ENCODE data around the gene GUK1.

The GUK1 gene

DNA sequence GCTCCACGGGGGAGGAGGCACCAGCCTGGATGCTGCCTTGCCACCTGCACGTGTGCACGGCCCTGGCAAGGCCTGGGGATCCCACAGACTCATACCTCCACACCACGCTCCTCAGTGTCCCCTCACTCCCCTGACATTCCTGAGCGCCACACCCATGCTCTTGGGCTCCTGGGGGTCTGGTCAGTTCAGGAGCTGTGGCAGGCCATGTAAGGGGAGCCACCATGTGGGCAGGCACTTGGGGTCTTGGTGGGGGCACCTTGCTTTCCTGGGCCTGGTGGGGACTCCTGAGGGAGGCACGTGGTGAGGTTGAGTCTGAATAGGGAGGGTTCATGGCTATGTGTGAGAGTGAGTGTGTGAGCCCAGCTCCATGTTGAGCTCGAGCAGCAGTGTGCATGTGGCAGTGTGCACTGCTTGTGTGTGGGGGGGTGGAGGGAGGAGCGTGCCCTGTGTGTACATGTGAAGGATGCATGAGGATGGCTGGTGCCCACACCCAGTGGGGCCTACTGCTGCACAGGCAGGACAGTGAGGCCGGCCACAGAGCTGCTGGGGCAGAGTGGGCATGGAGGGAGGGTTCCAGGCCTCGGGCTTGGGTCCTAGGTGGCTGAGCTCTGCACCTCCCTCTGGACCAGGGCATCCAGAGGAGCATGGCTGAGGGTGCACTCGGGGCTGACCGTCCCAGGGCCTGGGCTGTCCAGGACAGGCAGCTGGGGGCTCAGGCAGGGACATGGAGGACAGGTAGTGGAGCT lies 11.3 kb downstream of the GUK1 start:
- DNase-seq, result no peak

DNA sequence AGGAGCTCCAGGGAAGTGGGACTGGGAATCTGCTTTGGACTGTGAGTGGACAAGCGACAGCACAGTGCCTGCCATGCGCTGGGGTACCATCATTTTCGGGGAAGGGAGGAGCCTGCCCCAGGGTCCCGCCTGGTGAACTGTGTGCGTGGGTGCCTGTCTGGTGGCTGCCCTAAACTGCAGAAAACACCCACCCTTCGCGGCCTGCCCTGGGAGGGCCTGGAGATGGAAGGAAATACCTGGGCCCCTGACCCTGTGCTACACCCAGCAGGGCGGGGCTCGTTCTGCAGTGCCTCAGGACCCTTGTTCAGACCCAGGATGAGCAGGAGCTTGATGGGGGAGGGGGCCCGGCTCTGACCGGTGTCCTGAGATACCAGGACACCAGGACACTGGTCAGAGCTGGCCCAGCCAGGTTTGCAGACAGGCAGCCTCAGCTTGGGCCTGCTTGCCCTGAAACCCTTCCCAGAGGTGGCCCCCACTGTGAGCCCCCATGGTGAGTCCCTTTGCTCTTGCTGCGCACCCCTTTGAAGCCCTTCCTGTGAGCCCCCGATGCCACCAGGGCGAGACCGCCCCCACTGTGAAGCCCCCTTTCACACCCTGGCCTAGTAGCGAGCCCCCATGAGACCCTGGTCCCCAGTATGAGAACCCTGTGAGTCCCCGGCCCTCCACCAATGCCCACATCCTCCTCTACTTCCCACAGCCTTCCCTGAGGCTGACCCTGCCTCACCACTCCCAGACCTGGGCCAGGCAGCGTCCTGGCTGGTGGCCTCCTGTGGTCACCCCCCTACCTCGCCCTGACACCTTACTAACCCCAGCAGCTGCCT lies 12.2 kb downstream of the GUK1 start:
- DNase-seq, result no peak

DNA sequence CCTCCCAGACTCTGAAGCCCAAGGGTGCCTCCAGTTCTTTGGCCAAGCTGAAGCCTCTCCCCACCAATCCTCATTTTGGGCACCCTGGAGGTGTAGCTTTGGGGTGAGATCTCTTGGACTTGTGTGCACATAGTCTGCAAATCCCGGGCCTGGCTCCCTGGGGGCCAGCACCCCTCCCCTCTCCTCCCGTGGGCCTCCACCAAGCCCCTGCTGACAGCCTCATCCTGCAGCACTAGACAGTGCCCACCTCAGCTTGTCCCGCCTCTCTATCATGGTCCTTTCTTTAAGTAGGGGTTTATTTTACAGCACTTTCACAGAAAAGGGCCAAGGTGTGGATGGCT lies 12.8 kb downstream of the GUK1 start:
- DNase-seq, result no peak

DNA sequence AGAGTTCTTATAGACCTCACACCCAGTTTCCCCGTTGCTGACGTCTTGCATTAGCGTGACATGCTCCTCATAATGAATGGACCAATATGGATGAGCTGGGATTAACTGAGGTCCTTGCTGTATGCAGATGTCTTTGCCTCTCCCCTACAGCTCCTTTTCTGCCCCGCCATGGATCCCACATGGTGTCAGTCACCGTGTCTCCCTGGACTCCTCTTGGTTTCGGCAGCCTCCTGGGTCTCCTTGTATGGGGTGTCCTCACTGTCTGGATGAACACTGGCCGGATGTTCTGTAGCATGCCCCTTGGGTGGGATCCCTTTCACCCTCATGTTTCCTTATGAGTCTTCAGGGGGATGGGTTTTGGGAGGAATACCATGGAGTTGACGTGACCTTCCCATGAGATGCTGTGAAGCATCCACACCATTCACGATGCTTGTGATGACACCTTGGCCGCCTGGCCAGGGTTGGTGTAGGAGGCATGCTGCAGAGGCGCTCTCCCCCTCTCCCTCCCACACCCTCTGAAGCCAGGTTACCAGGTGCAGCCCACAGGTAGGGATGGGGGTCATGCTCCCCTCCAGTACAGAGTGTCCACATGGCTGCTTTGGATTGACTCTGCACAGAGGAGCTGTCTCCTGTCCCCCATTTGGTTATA lies 14.1 kb downstream of the GUK1 start:
- DNase-seq, result no peak

DNA sequence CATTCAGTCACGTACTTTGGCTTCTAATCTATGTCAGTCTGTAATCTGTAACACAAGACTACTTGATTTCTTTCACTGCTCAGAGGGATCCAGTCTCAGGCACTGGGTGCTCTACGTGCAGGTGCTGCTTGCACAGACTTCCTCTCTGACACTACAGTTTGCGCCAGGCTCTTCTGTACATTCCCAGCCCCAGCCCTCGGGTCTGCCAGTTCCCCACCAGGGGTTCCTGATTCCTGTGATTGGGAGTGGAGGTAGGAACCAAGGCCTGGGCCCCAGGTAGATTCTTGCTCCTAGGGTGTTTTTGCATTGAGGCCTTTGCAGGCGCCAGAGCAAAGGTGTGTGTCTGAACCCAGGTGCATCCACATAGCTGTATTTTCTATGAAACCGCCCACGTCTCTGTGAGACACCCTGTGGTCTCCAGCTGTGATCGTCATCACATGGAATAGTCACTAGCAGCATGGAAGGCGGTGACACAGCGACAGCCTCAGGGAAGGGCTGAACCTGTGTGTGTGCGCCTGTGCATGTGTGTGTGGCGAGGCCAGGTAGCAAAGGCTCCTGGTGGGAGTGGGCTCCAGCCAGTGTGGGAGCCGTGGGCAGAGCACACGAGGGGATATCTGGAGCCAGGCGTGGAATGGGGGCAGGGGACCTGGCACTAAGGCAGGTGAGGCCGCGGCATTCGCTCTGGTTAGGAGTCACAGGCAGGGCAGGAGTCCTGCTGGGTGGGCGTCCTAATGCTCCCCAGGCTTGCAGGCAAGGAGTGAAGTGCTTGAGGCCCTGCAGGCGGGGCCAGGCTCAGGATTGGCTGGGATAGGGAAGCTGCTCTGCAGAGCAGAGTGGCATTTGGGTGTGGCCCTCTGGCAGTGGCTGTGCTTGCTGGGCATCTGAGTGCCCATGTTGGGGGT lies 14.8 kb downstream of the GUK1 start:
- no peak for DNase-seq

DNA sequence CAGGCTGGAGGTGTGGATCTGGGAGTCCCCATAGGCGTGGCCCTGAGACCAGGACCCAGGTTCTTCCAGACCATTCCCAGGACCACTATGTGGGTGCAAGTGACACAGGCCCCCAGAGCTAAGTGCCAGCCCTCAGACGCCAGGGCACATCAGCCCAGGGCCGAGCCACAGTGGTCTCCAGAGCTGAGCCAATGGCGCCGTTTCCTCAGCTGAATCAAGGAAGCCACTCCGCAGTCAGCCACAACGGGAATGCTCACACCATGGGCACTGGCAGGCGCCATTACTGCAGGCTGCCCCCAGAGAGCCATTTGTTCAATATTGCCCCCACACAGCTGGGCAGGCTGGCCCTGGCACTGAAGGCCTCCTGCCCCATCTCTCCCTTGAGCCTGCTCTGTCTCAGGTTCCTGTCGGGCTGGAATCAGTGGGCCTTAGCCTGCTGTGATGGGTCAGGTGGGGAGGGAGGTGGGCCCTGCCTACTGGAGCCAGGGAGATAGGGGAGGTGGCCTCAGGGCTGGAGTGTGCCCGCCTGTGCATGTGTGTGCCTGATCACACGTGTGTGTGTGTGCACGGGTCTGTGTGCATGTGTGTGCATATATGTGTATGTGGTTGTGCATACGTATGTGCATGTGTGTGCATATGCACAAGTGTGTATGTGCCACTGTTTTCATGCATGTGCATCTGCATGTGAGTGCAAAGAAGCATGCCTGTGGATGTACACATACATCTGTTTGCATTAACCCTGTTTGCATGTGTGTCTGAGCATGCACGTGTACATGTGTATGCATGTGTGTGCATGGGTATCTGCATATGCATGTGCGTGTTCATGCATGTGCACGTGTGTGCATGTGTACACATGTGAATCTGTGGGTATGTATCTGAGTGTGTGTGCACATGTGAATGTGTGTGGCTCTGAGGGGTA lies 15.8 kb downstream of the GUK1 start:
- DNase-seq, result no peak

DNA sequence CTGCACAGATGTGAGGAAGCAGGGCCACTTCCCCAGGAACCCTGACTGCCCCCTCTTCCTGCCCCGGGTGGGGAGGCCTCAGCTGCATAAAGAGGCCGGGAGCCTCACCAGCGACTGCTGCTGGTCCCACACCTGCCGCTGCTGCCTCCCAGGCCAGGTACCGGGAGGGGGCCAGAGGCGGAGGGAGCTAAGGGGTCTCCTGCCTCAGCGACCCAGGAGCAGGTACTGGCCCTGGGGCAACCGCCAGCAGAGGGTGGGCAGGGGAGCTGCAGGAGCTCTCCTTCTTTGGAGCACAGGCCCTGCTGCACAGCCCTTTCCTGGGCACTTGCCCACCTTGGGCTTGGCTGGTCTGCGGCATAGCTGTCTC lies 16.4 kb downstream of the GUK1 start:
- no peak for DNase-seq

DNA sequence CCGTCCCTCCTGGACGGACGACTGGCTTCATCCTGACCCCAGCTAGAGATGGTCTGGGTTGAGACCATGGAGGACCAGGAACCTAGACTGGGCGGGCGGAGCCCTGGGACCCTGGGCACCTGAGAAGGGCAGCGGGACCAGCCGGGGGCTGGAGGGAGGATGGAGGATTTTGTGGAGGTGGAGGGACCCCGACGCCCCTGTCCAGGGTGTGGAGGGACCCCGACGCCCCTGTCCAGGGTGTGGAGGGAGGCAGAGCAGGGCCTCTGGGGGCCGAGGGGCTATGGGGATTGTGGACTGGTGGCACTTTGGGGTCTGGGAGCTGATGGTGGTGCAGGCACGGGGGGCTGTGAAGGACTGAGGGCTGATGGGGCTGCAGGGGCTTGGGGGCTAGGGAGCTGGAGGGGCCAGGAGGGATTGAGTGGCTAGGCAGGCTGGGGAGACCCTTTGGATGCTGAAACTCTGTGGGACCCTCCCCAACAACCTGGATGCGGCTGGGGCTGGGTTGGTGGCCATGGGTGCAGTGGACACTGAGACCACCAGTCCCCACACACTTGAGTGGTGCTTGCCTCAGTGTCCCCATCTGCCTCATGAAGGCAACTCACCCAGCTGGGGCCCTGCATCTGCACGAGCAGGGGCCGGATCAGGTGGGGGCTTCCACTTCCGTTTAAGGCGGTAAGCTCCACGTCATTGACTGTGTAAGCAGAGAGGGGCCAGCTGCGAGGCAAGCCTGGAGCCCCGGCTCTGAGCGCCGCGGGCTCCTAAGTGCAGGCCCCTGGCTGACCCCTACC lies 17.1 kb downstream of the GUK1 start:
- no peak for DNase-seq

DNA sequence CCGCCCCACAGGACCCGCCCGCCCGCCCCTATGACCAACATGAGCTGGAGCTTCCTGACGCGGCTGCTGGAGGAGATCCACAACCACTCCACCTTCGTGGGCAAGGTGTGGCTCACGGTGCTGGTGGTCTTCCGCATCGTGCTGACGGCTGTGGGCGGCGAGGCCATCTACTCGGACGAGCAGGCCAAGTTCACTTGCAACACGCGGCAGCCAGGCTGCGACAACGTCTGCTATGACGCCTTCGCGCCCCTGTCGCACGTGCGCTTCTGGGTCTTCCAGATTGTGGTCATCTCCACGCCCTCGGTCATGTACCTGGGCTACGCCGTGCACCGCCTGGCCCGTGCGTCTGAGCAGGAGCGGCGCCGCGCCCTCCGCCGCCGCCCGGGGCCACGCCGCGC lies 17.6 kb downstream of the GUK1 start:
- DNase-seq, result no peak

DNA sequence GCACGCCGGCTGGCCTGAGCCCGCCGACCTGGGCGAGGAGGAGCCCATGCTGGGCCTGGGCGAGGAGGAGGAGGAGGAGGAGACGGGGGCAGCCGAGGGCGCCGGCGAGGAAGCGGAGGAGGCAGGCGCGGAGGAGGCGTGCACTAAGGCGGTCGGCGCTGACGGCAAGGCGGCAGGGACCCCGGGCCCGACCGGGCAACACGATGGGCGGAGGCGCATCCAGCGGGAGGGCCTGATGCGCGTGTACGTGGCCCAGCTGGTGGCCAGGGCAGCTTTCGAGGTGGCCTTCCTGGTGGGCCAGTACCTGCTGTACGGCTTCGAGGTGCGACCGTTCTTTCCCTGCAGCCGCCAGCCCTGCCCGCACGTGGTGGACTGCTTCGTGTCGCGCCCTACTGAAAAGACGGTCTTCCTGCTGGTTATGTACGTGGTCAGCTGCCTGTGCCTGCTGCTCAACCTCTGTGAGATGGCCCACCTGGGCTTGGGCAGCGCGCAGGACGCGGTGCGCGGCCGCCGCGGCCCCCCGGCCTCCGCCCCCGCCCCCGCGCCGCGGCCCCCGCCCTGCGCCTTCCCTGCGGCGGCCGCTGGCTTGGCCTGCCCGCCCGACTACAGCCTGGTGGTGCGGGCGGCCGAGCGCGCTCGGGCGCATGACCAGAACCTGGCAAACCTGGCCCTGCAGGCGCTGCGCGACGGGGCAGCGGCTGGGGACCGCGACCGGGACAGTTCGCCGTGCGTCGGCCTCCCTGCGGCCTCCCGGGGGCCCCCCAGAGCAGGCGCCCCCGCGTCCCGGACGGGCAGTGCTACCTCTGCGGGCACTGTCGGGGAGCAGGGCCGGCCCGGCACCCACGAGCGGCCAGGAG lies 18.3 kb downstream of the GUK1 start:
- no peak for DNase-seq

DNA sequence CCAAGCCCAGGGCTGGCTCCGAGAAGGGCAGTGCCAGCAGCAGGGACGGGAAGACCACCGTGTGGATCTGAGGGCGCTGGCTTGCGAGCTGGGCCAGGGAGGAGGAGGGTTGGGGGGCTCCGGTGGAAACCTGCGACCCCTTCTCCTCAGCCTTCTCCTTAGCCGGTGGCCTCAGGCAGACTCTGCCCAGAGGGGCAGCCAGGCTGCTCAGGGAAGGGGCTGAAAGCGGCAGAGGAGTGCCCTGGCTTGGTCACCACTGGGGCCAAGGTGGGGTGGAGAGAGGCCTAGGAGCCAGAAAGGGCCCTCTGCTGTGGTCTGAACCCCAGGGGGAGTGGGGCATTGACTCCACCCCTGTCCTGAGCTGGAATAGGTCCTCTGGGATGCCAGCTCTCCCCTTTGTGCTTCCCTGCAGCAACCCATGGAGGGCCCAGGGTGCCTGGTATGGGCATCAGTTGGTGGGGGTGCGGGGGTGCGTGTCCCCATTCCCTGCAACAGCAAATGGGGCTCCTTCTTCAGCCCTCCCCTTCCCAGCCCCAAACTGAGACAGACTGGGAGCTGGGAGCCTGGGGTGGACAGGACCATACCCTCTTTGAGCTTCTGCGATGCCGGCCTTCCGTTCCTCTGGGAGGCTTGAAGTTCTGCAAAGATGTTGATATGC lies 19.1 kb downstream of the GUK1 start:
- DNase-seq, result no peak

DNA sequence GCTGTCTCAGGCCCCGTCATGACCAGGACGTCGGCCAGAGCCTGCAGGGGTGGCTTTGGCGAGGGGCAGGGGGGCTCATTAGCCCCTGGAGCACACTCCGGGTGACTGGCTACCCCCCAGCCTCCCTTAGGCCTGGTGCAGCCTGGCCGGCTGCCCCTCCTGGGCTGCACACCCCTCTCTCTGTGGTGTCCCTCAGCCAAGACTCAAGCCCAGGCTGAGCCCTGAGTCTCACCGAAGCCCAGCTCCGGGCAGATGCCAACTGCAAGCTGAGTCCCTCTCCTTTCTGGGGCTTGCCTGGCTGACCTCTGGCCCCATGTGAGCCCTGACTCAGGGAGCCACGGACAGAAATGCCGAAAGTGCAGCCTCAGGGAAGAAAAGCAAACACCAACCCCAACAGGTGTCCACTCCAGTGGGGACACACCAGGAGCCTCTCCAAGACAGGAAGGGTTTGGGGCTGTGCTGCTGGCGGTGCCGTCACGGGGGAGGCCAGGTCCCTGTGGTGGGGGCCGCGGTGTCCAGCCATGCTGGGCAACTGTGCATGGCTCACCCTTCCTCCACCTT lies 20.2 kb downstream of the GUK1 start:
- no peak for DNase-seq

DNA sequence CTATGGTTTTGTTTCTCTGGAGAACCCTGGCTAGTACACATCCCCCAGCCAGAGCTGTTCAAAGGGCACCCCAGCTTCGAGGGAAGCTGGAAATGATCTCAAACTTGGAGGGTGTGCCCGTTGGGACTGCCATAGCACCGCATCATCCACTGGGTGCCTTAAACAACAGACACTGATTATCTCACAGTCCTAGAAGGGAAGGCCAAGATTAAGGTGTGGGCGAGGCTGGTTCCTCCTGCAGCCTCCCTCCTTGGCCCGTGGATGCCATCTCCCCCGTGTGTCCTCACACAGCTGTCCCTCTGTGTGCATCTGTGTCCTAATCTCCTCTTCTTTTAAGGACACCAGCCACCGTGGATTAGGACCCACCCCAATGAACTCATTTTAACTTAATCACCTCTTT lies 21.3 kb downstream of the GUK1 start:
- no peak for DNase-seq

DNA sequence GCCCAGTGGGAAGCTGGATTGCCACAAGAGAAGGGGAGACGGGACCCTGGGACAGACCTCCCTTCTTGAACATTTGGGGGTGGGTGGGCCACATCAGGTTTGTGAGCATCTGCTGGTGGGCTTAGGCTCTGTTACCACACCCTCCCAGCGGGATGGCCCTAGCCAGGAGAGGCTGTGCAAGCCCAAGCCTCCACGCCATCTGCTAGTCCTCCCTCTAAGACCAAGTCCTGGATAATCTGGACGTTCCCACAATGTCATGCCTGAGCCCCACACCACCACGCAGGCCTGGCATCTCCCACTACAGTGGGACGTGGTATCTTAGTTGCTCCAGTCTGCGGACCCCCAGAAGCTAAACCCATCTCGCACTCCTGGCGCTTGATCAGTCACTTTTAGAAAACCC lies 21.8 kb downstream of the GUK1 start:
- DNase-seq, result no peak

DNA sequence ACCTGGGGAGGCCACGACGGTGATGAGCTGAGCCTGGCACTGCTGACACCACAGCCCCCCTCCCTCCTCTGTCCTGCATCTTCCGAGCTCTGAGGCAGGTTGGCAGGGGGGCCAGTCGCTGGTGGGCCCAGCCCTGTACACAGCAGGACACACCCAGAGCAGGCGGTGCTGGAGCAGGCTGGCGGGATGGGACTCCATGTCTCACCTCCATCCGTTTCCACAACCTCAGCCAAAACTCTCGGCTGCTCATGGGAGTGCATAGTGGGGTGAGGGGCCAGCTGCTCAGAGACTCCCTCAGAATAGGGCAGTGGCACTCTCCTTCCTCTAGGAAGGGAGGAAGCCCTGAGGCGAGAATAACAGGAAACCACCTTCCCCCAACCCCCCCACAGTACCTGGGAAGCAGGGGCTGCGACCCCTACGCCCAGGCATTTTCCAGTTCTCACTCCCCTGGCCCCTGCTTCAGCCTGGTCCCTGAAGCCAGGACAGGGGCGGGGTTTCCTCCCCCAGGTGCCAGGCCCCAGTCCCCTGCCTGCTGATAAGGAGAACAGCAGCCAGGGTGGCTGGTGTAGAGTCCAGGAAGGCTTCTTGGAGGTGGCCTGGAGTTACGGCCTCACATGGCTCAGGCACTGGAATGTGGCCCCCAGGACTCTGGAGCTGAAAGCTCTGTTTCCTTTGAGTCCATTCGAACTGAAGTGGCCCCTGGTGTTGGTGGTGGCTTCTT lies 22.4 kb downstream of the GUK1 start:
- DNase-seq, result no peak

DNA sequence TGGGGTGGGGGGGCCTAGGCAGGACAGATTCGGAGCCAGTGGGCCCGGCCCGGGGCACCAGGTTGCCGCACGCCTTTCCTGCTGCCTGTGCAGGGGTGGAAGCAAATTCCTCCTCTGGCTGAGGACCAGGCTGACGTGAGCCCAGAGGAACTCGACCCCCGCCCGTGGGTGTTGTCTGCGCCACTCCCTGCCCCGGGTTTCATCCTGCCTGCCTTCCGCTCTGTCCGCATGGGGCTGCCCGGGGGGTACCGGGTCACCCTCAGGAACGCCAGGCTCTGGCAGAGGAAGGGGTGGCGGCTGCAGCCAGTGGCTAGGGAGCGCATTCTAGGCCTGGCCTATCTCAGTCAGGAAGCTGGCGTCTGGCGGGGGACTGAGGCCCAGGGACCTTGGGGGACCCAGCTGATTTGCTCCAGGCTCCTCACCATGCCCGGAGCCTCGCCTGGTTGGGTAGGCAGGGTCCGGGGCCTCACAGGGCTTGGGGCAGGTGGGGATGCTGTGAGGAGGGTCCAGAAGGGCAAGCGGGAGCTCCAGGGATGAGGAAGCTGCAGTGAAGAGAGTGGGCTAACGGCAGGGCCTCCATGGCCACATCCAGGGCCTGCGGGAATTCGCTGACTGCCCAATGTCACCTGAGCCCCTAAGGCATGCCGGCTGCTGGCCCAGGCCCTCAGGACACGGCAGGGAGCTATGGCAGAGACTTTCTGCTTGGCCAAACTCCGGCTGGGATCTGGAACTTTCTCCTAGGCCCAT lies 23.1 kb downstream of the GUK1 start:
- DNase-seq, result no peak

DNA sequence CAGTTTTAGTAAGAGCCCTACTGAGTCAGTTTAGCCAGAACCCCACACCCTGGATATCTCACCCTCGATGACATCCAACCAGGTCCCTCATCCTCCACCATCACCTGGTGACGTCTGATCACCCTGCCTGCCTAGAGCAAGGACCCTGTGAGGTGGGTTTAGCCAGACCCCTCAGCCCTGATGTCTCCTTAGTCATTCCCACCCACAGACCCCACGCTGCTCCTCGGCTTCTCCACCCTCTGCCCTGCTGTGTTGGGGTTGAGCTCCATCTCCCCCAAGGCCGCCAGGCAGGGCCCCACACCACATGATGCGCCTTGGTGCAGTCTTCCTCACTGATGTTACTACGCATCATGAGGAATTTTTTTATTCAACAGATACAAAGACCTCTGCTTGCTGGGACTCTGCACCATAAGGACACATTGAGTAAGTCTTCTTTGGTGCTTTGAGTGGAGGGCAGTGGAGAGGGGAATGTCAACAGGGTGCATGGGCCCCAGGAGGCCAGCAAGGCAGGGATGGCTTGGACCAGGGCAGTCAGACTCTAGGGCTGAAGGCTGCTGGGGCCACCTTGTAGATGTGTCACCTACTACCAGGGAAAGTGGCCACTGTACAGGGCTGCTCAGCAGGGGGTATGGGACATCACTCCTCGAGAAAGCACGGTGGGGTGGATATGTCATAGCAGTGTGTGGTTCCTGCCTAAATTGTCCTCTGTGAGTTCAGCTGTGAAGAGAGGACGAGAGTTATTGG lies 23.9 kb downstream of the GUK1 start:
- no peak for DNase-seq

All from NCI-H1694 (cell line).